PFSK-1 (cell line): ENCODE data around the gene TSC22D2.

Source experiments
- FOXP2 ChIP-seq: optimal IDR thresholded peaks from 2 replicates; pipeline ENCODE3; 2011; ENCODE audit warnings: borderline replicate concordance, control low read depth, inconsistent platforms; ENCODE audit not compliant: insufficient read depth; ENCODE audit errors: extremely low read length, extremely low read depth
- POLR2AphosphoS5 ChIP-seq: IDR thresholded peaks from 2 replicates; pipeline ENCODE4 v1.6.1; 2012; ENCODE audit warnings: low read depth, mild to moderate bottlenecking, control low read depth, low read length, moderate library complexity
- REST ChIP-seq, 2 experiments: IDR thresholded peaks; 2 replicates each; pipeline versions ENCODE4 v1.6.1 to v1.8.0; 2011 to 2012; ENCODE audit warnings: low read depth in 2 of 2, low read length in 2 of 2, control low read depth in 1 of 2, inconsistent platforms in 1 of 2, mild to moderate bottlenecking in 1 of 2, moderate library complexity in 1 of 2; ENCODE audit not compliant: insufficient read depth in 1 of 2
- SIN3A ChIP-seq: IDR thresholded peaks from 2 replicates; pipeline ENCODE4 v1.6.1; 2012; ENCODE audit warnings: mild to moderate bottlenecking, low read length, moderate library complexity, borderline replicate concordance; ENCODE audit not compliant: insufficient read depth
- TAF1 ChIP-seq: IDR thresholded peaks from 2 replicates; pipeline ENCODE4 v1.6.1; 2012; ENCODE audit warnings: low read length, control low read depth, borderline replicate concordance; ENCODE audit not compliant: insufficient read depth

TSC22D2 gene

GRCh38 chr3:150495563-150496168 is 87.6 kb downstream of the TSC22D2 start:
- no peak for TF ChIP-seq FOXP2
- TF ChIP-seq REST (IDR thresholded peaks at IDR 0.05; ENCODE audit: insufficient read depth in 1 of 2, low read depth in 2 of 2, low read length in 2 of 2) = no peak
- no peak for TF ChIP-seq SIN3A
- TF ChIP-seq TAF1 = no peak
- TF ChIP-seq POLR2AphosphoS5 = no peak

GRCh38 chr3:150497956-150498355 is 89.9 kb downstream of the TSC22D2 start:
- no peak for TF ChIP-seq POLR2AphosphoS5
- TF ChIP-seq FOXP2 = no peak
- no peak for TF ChIP-seq TAF1
- no peak for TF ChIP-seq SIN3A
- TF ChIP-seq REST (IDR thresholded peaks at IDR 0.05; ENCODE audit: insufficient read depth in 1 of 2, low read depth in 2 of 2, low read length in 2 of 2) = no peak

- TF ChIP-seq FOXP2 = no peak
- no peak for TF ChIP-seq SIN3A
- TF ChIP-seq REST (IDR thresholded peaks at IDR 0.05; ENCODE audit: insufficient read depth in 1 of 2, low read depth in 2 of 2, low read length in 2 of 2) = no peak
- no peak for TF ChIP-seq TAF1
- TF ChIP-seq POLR2AphosphoS5 = no peak
Observed at GRCh38 chr3:150503402-150504099, 95.5 kb downstream of the TSC22D2 start.

GRCh38 chr3:150504483-150504882 is 96.4 kb downstream of the TSC22D2 start:
- TF ChIP-seq REST (IDR thresholded peaks at IDR 0.05; ENCODE audit: insufficient read depth in 1 of 2, low read depth in 2 of 2, low read length in 2 of 2) (no peak), SIN3A (no peak), POLR2AphosphoS5 (no peak), FOXP2 (no peak), TAF1 (no peak)
